Measurements from ENCODE around the gene SLC12A5. TPM values are rescaled to one million over a fixed set of nuclear protein-coding genes. Genes with fewer than 3 reads are reported as not detected.
A peak's percentile ranks its signal among the peaks of the same experiment; 100 is the strongest.

SLC12A5 gene
- polyA plus RNA-seq, 2 of the 4 experiments (the other 2 are of a cell fraction): 3.0 to 10.8 TPM

GRCh38 chr20:46050444-46050843, 21.4 kb downstream of the SLC12A5 start:
- ChIA-PET POLR2A (no interaction called here), CTCF (interaction anchor here (1.0 to 1.9 kb wide), 4 partner anchors 8 to 123 kb away, joined by 3 to 6 read pairs (median 4); no protein-coding TSS in a partner anchor)
- ATAC-seq: no peak
- FAIRE-seq: no peak
- Histone ChIP-seq H3K9me3 (no peaks in the 10 kb centered on the region), H3K4me1 (peaks cover 8% of the 10 kb centered on the region; the same call in 2 of the 3 replicates), H3K4me2 (no peak overlapping the region), H3K4me3 (no peak overlapping the region), H3K27ac (no peak overlapping the region)
- no peak for DNase-seq (ENCODE audit: low read depth in 1 of 2, low spot score in 1 of 2)
- TF ChIP-seq RARB (CRISPR knock-in tag; IDR thresholded peaks at IDR 0.05): no peak
- 52% methylated on average over 8 of the region's 10 CpGs for WGBS (ENCODE audit: missing lambda C conversion rate)

GRCh38 chr20:46050885-46051284, 21.9 kb downstream of the SLC12A5 start:
- TF ChIP-seq GATA3 (IDR thresholded peaks at IDR 0.05; ENCODE audit: borderline replicate concordance): no peak
- no peak for TF ChIP-seq ATOH8 (CRISPR knock-in tag; IDR thresholded peaks at IDR 0.05; ENCODE audit: low read depth)
- no peak for TF ChIP-seq PBX3 (IDR thresholded peaks at IDR 0.05)
- no peak for TF ChIP-seq ZC3H11A (IDR thresholded peaks at IDR 0.05)
- TF ChIP-seq BCL3 (IDR thresholded peaks at IDR 0.05): no peak
- H3K4me3 ChIP-seq: no peak overlapping the region
- DNase-seq (ENCODE audit: low read depth in 1 of 2, low spot score in 1 of 2) (no peak), ATAC-seq (no peak), FAIRE-seq (no peak)
- peaks cover 8% of the 10 kb centered on the region; the same call in 2 of the 3 replicates for H3K4me1 ChIP-seq
- CTCF ChIA-PET: interaction anchor here (0.8 to 2.7 kb wide), 7 partner anchors 8 to 298 kb away, joined by 3 to 10 read pairs (median 4); no protein-coding TSS in a partner anchor
- H3K27ac ChIP-seq: no peak overlapping the region
- H3K4me2 ChIP-seq: no peak overlapping the region
- no peaks in the 10 kb centered on the region for H3K9me3 ChIP-seq
- POLR2A ChIA-PET: no interaction called here

DNA sequence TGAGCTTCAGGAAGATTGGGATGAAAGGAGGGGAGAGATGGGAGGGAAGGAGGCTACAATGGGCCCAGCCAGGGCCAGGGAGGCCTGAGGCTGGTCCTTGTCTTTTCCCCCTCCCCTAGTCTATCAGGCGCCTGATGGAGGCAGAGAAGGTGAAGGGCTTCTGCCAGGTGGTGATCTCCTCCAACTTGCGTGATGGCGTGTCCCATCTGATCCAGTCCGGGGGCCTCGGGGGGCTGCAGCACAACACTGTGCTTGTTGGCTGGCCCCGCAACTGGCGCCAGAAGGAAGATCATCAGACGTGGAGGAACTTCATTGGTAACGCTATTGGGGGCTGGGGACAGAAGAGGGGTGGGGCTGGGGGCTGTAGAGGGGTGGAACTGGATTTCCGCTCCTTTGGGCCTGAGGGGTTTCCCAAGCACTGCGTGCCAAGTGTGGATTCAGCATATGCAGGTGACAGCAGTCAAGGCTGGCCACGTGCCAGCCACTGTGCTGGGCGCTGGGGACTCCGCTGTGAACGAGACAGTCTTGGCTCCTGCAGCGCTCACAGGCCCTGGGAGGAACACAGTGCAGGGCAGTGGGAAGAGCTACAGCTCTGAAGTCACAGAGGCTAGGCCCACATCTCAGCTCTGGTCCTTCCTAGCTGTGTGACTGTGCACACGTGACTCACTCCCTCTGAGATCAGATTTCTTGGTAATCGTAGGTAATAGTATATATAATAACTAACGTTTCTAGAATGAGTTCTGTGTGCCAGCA, 22.7 kb downstream of the SLC12A5 start:
- POLR2A ChIA-PET: no interaction called here
- DNase-seq (ENCODE audit: low read depth in 1 of 2, low spot score in 1 of 2) (peak in 1 of 2 experiments; percentile 35), FAIRE-seq (no peak), ATAC-seq (peak; percentile 76 to 77)
- Histone ChIP-seq H3K4me1 (peaks cover 8% of the 10 kb centered on the region; the same call in 2 of the 3 replicates), H3K9me3 (no peaks in the 10 kb centered on the region), H3K4me3 (no peak overlapping the region), H3K27ac (no peak overlapping the region), H3K4me2 (no peak overlapping the region)
- CTCF ChIA-PET: interaction anchor here (0.7 to 2.7 kb wide), 9 partner anchors 29 to 297 kb away, joined by 3 to 10 read pairs (median 3); no protein-coding TSS in a partner anchor
- 42% methylated on average over 17 of the region's 19 CpGs for WGBS (ENCODE audit: missing lambda C conversion rate)
- no peak for TF ChIP-seq HOXA7 (CRISPR knock-in tag; IDR thresholded peaks at IDR 0.05)

DNA sequence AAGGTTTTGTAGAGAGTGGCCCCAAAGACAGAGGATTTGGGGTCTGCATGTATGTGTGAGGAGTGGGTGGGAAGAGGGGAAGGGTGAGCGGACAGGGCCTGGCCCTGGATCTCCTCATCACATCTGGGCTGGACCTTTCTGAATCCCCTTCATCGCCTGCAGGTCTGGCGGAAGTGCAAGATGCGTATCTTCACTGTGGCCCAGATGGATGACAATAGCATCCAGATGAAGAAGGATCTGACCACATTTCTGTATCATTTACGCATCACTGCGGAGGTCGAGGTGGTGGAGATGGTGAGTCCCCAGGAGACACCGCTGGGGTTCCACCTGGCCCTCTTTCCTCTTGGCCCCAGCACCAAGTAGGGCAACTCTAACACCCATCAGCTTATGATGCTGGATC, 24.4 kb downstream of the SLC12A5 start:
- Histone ChIP-seq H3K4me1 (peaks cover 8% of the 10 kb centered on the region; the same call in 2 of the 3 replicates), H3K9me3 (no peaks in the 10 kb centered on the region), H3K27ac (no peak overlapping the region), H3K4me2 (no peak overlapping the region), H3K4me3 (no peak overlapping the region)
- ATAC-seq (no peak), DNase-seq (ENCODE audit: low read depth in 1 of 2, low spot score in 1 of 2) (no peak), FAIRE-seq (no peak)
- CTCF ChIA-PET: interaction anchor here (0.7 to 2.7 kb wide), 3 partner anchors 16 to 40 kb away, joined by 3 to 10 read pairs (median 4); no protein-coding TSS in a partner anchor
- POLR2A ChIA-PET: no interaction called here
- no peak for TF ChIP-seq CBX8 (IDR thresholded peaks at IDR 0.05)
- TF ChIP-seq ATOH8 (CRISPR knock-in tag; IDR thresholded peaks at IDR 0.05; ENCODE audit: low read depth): no peak
- no peak for TF ChIP-seq NR3C1 (IDR thresholded peaks at IDR 0.05)
- 38% methylated on average over 8 of the region's 8 CpGs for WGBS (ENCODE audit: missing lambda C conversion rate)

GRCh38 chr20:46054606-46055005, 25.6 kb downstream of the SLC12A5 start:
- ChIA-PET CTCF (interaction anchor here (0.8 to 1.9 kb wide), 2 partner anchors 32 to 41 kb away, joined by 3 to 4 read pairs; no protein-coding TSS in a partner anchor), POLR2A (no interaction called here)
- Histone ChIP-seq H3K4me1 (peaks cover 8% of the 10 kb centered on the region; the same call in 2 of the 3 replicates), H3K9me3 (no peaks in the 10 kb centered on the region), H3K27ac (no peak overlapping the region), H3K4me3 (no peak overlapping the region), H3K4me2 (no peak overlapping the region)
- TF ChIP-seq ZC3H11A (IDR thresholded peaks at IDR 0.05) (no peak), PHF8 (IDR thresholded peaks at IDR 0.05; ENCODE audit: borderline replicate concordance, low read depth) (no peak), ESRRA (IDR thresholded peaks at IDR 0.05; ENCODE audit: borderline replicate concordance, low read length) (no peak), ATOH8 (CRISPR knock-in tag; IDR thresholded peaks at IDR 0.05; ENCODE audit: low read depth) (no peak)
- FAIRE-seq (no peak), DNase-seq (ENCODE audit: low read depth in 1 of 2, low spot score in 1 of 2) (no peak), ATAC-seq (no peak)
- WGBS (ENCODE audit: missing lambda C conversion rate): 12% methylated on average over 6 of the region's 6 CpGs
